GM20431 (cell line): ENCODE measurements around the gene DUSP5.

Source experiments
- in situ Hi-C: fragments of 300-500 bp; cut with MseI, MboI; formaldehyde crosslinking; loops from one replicate; pipeline ENCODE4 v1.15.0; 2020; ENCODE audit warnings: low sequenced_read_pairs; ENCODE audit not compliant: unreplicated experiment

Gene DUSP5

DNA sequence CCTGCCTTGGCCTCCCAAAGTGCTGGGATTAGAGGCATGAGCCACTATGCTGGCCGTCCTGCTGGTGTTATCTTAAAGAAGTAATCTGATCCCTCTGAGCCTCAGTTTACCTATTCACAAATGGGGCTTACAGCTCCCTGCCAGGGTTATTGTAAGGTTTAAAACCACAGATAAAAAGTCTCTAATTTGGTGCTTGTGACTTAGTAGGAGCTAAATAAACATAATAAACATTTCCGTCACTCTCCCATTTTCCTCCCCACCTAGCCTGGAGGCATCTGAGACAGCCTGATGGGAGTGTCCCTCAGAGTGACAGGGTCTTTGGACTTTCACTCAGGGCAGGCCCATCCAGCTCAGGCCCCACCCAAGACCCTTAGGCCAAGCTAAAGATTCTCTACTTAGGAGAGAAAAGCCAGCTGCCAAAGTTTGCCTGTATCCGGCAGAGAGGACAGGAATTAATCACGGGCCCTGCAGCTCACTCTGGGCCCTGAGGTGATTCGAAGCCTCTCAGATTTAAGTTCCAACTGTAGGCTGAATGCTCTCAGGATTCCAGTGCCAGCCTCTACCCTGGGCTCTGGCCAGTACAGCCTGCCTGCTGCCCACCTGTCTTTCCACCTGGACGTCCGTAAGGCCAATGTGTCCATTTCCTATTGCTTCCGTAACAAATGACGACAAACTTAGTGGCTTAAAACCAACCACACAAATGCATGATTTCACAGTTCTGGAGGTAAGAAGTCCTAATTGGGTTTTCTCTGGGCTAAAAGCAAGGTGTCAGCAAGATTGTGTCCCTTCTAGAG is 21.8 kb upstream of the DUSP5 start:
- in situ Hi-C loops = no loop called here

DNA sequence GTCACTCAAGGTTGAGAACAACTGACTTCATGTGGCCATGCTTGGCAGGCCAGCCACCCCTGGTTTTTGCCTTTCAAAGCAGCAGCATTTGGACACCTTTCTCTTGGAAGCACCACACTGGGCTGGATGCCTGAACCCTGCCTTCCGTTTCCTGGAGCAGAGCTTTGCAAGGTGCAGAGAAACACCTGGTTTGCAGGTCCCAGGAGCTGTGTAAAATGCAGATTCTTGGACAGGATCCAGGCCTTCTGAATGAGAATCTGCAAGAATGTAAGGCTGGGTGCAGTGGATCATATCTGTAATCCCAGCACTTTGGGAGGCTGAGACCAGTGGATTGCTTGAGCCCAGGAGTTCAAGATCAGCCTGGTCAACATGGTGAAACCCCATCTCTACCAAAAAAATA is 18.0 kb upstream of the DUSP5 start:
- in situ Hi-C loops = no loop called here

DNA sequence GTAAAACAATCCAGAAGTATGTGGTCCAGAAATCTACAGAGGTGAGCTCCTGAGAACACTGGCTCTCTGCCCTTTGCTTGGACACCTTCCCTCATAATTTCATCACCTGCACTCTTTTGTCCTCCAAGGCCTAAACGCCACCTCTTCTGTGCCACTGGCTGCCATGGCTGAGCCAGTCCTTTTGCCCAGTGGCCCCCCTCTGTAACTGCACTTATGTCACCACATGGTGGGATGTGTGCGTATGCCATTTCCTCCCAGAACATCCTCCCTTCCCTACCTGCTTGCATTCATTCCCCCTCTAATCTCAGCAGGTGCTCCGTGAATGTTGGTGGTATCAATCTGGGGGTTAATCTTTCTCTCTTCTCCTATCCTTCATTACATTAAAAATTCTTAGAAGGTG is 17.3 kb upstream of the DUSP5 start:
- in situ Hi-C loops = no loop called here

DNA sequence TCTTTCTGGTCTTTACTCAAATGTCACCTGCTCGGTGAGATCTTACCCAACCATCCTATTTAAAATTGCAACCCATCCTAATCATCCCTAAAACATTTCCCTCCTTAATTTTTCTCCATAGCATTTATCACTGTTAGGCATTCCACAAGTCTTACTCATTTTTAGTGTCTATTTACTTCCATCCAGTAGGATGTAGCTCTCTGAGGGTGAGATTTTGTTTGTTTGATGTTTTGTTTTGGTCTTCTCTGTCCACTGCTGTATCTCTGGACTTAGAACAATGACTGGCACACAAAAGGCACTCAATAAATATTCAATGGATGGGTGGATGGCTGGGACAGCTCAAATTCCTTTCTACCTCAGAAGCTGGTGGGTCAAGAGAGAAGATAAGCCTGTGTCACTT is 15.8 kb upstream of the DUSP5 start:
- in situ Hi-C loops = no loop called here

DNA sequence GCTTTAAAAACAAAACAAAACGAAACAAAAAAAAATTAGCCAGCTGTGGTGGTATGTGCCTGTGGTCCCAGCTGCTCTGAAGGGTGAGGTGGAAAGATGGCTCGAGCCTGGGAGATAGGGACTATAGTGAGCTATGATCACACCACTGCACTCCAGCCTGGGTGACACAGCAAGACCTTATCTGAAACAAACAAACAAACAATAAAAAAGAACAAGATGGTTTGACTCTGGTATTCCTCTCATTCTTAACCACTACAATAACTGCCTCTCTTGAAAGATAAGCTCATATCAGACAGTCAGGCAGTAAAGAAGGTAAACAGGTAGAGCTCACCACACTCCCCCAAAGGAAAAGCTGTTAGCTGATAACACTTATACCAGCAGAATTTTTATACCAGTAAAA is 14.1 kb upstream of the DUSP5 start:
- in situ Hi-C loops = no loop called here

DNA sequence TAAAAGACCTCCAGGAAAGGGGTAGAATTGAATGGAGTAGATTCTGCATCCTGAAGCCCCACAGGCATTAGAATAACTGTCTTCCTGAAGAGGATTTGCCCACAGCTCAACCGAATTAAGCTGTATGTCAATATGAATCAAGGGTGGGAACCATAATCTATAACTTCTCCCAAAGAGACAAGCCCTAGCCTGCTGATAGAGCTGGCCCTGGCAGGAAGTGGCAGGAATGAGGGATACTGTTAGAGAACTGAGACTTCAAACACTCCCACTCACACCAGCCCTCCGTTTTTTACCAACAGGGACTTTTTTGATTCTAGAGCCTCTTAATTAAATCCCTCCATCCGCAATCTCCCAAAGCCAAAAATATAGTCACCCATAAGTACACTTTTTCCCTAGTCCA is 12.2 kb upstream of the DUSP5 start:
- in situ Hi-C loops = no loop called here

DNA sequence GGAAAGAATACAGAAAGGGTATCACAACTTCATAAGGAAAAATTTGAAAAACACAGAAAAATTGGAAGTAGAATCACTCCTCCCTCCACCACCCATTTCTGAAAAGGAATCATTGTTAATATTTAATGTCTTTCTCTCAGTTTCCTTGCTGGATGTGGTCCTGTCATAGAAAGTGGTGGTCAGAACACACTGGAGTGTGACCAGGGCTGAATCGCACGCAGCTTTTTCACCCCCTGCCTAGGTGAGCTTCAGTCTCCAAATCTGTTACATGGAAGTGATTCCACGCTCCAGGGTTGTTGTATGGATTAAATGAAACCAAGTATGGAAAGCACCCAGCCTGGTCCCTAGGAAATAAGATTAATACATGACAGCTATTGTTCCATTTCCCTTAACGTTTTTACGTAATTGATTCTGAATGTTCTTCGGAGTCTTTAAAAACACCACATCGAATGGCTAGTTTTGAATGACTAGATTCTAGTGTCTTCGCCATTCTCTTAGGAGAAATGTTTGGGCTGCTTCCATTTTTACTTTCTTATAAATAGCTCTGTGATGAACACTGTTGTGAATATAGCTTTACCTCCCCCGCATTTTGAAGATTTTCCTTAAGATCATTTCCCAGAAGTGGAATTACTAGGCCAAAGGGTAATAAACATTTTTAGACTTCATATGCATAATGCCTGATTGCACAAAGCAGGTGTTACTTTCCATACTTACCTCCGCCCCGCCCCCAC is 10.9 kb upstream of the DUSP5 start:
- in situ Hi-C loops = no loop called here

DNA sequence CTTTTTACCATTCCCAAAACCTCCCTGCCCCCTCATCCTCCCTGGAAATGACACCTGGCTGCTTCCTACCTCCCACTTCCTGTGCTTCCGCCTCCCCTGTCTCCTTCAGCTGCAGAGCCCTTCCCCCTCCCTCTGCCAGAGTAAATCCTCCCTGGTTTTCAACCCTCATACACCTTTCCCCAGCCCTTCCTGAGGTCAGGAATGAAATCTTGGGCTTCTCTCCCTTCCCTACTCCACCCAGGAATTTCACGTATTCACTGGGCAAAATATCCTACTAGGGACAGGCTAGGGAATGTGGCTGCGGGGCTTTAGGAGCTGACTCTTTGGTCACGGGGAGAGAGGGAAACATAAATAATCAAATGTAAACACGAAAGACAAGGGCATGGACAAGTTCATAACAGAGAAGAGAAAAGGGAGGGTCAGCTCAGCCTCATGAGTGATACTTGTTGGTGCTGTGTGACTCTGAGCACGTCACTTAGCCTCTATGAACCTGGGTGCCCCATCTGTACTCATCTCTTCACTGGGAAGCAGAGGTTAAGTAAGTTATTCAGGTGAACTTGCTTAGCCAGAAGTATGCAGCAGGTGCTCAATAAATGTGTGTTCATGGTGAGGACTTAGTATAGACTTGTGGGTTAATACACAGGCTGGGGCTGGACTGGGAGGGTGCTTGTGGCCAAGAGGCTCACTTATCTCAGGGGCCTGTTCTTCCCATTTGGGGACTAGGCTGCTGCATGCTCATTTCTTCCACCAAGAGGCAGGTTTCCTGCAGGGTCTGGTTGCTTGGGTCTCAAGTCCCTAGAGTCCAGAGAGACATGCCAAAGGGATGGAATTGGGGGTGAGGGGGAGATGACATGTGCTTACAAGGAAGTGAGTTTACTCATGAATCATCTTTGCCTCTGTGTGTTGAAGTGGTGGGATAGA is 10.0 kb upstream of the DUSP5 start:
- in situ Hi-C loops = no loop called here

DNA sequence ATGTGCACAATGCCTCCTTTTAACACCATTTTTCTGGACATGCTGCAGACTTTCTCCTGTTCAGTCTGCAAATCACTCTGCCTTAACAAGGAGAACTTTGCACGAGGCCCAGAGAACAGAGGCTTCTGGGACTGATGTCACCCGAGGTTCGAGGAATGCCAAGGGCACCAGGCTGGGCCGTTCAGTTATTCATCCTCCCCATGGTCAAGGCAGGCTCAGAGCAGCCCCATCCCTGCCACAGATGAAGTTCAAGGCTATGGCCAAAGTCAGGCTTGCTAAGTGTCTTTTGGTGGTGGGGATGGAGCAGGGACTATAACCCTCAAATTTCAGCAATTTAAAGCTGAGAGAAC is 9.4 kb upstream of the DUSP5 start:
- in situ Hi-C loops = no loop called here

DNA sequence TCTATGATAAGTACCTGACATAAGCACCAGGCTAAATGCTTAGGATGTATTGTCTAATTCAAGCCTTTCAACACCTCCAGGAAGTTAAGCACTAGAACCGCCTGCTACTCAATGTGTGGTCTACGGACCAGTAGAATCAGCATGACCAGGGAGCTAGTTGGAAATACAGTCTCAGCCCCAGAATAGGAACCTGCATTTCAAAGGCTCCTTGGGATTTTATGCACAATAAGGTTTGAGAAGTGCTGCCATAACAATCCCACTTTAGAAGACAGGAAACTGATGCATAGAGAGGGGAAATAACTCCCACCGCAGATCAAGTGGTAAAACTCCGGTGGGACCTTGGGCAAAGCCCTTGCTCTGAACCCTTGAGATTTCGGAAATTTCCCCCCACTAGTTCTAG is 8.8 kb upstream of the DUSP5 start:
- in situ Hi-C loops = no loop called here

DNA sequence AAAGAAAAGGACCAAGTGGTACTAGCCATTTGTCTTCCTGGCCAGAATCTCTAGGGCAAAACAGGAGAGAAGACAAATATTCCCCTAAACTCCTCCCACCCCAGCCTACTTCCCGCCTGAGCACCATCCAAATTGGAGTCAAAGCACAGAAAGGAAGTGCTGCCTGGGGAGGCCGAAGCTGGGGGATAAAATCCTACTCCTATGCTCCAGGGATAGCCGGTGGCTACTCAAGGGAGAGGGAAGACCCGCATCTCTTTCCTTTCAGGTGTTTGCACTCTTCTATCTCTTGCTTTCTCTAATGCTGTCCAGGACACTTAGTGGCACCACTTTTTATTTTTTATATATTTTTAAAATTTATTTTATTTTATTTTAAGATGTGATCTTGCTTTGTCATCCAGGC is 7.1 kb upstream of the DUSP5 start:
- in situ Hi-C loops = no loop called here

DNA sequence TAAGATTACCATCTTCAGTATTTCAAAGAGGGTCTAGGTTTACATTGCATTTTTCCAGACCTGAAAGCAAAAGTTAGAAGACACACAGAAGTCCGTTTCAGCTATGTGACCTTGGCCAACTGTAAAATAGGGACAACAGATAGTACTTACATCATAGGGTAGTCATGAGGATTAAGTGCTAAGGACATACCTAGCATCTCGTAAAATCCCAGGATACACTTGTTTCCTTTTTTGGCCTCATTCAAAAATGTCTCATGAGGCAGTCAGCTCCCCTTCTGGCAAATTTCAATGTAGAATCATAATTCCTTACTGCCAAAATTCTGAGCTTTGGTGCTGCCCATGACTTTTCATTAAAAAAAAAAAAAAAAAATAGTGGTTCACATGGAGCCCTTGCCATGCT is 6.4 kb upstream of the DUSP5 start:
- in situ Hi-C loops = no loop called here

DNA sequence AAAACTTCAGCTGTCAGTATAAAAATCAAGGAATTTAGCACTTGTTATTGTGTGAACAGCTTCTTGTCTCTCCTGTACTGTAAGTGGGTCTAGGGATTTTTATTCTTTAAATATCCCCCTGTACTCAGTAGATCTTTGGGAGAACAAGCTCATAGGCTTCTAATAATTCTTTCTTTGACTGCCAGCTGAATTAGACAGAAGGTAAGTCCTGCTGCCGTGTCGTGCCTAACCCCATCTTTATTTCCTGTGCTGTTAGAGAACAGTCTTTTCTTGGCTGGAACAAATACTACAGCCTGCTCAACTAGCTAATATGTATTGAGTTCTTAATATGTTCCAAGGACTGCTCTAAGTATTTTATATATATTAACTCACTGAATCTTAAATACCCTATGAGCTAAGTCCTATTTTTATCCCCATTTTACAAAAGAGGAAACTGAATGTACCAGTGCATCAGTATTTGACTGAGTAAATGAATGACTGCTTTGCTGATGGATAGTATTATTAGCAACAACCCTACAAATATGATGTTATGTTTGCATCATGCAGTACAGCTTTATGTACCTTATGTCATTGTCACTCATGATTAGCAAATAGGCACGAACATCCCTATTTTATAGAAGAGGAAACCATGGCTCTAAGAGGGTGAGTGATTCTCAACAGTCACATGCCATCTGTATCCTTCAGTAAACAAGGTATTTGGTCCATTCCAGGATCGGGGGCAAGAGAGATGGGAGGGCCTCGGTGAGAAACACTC is 5.5 kb upstream of the DUSP5 start:
- in situ Hi-C loops = no loop called here

DNA sequence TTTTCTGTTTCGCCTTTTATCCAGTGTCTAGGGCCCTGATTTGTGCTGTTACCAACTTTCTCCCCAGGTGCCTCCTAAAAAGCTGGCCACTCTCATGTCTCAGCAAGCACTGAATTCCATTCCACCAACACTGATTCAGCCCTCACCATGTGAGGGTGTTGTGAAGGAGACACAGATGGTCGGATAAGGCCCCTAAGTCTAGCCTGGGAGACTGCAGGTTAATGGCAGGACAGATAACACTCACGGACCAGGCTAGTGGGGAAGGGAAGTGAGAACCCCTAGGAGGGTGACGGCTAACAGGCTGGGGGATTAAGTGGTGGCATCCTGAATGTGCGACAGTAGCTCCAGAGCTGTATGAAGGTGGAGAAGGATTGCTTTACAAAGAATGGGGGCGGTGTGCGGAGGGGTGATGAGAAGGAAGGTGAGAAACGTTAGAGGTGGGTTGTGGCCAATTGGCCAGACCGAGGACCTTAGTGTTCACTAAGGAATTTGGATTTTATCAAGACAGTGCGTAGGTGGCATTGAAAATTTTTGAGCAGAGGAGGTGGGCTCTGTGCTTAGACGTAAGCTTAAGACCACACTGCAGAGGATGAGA is 3.8 kb upstream of the DUSP5 start:
- in situ Hi-C loops = no loop called here

DNA sequence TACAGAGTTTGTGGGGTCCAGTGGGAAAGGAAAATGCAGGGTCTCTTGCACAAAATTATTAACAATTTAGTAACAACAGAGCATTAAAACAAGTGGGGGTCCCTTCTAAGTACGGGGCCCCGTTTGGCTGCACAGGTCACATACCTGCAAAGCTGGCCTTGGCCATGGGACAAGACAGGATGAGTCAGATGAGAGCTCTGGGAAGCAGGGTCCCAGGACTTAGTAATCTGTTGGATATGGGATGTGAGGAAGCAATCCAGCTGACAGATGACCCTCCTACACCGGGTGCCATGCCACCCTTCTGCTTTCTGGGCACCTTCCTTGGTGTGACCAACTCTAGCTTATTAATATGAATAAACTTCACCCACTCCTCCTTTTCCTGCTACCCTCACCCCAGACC is 3.2 kb upstream of the DUSP5 start:
- in situ Hi-C loops = no loop called here

DNA sequence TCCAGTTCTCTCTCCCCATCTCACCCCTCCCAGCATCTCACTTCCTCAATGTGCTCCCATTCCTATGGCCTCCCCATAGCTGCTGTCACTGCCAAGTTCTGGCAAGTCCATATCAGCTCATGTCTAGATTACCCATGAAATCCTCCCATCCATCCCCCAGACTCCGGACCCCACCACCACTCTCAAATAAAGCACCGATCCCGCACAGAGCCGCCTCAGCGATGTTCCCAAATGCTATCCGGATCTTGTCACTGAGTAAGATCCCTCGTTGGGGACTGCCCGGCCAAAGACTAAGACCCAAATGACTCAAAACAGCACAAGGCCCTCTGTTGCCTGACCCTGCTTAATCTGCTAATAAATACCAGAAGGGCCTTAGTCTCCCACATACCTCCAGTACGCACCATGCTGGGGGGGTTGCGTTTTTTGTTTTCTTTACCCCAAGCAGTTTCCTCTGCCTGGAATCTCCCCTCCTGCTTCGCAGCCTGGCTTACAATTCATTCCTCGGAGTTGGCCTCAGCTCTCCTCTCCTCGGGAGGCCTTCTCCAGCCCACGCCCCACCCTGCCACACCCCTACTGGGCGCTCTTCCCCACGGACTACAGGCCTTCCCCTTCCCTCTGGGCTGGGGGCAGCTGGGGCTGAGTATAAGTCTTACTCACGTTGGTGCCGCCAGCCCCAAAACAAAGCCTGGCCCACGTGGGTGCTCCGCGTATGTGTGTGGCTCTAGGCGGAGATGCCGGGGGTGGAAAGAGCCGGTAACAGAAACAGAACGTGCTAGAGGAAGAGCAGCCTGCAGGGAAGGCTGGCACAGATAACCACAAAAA is 1.8 kb upstream of the DUSP5 start:
- in situ Hi-C loops = no loop called here

DNA sequence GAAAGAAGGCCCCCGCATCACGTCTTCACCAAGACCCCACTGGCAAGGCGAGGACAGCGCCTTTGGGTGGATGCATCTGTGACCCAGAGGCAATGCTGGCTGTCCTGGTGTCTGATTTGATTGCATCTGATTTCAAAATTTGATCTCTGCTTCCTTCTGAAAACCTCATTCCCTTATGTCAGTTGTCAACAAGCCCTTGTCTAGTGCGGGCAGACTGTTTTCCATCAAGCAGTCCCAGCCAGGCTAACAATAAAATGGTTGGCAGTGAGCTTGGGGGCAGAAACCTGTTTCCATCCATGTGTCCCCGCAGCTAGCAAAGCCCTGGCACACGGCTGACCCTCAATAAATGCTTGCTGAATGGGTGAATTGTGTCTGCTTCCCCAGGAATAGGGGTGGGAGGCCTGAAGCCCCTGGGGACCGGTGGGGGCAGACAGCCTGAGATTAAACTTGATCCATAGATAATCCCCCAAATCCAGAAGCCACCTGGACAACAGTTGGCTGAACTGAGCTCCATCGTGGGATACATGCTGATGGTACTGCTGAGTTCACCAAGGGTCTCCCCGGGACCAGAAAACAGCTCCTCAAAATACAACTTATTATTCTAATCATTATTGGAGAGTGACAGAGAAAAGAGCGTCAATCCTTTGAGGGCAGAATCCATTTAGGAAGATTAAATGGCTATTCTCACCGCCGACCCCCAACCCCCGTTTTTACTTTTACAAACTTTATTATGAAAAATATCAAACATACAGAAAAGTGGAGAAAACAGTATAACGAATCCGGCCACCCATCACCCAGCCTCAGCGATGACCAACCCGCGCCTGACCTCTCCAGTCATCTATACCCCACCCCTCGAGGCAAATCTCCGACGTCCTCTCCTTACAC is 912 bp upstream of the DUSP5 start:
- in situ Hi-C loops = no loop called here
